HEK293 (cell line): ENCODE data around the gene MLX.

ENCODE experiments used
- CTCF ChIA-PET: fragments of 350-600 bp; formaldehyde crosslinking; extraction: SDS; loops from one replicate; lab custom pipeline; 2021; ENCODE audit warnings: antibody characterized with exemption; lab: Yijun Ruan, JAX
- POLR2A ChIA-PET: fragments of 300-600 bp; formaldehyde crosslinking; extraction: SDS; loops from one replicate; lab custom pipeline; 2020; ENCODE audit warnings: antibody characterized with exemption, inconsistent platforms; lab: Yijun Ruan, JAX
- H3K27ac ChIP-seq: fragments of 200-500 bp; sonication (Bioruptor generic); 2 replicates; pipeline ENCODE4 v1.5.1; 2014; ENCODE audit warnings: low read depth, low read length, control low read depth, inconsistent platforms; ENCODE audit errors: extremely low read depth
- H3K36me3 ChIP-seq, 2 experiments: fragments of 200-500 bp in 1 of 2; sonication (Bioruptor generic) in 1 of 2; 1 replicate in 1 of 2; 2 replicates in 1 of 2; pipeline ENCODE4 v1.5.1; 2014 to 2017; ENCODE audit warnings: inconsistent platforms in 2 of 2, low read length in 2 of 2; ENCODE audit not compliant: control insufficient read depth in 2 of 2, insufficient read depth in 1 of 2
- H3K4me1 ChIP-seq: fragments of 200-500 bp; sonication (Bioruptor generic); 2 replicates; pipeline ENCODE4 v1.5.1; 2014; ENCODE audit warnings: mild to moderate bottlenecking, low read length, inconsistent platforms; ENCODE audit not compliant: control insufficient read depth, insufficient read depth
- H3K4me3 ChIP-seq: 2 replicates; pipeline ENCODE4 v1.5.1; 2011; ENCODE audit warnings: low read depth, mild to moderate bottlenecking, control low read depth, low read length, moderate library complexity
- H3K9me3 ChIP-seq: fragments of 200-500 bp; sonication (Bioruptor generic); 2 replicates; pipeline ENCODE4 v1.5.1; 2014; ENCODE audit warnings: low read depth, low read length, inconsistent platforms; ENCODE audit not compliant: control insufficient read depth, insufficient read depth
- KLF1 ChIP-seq: fragments of 450-650 bp; formaldehyde crosslinking; IDR thresholded peaks from 2 replicates; pipeline ENCODE4 v1.5.1; 2016; ENCODE audit warnings: missing biosample characterization, missing genetic modification characterization
- KLF16 ChIP-seq: fragments of 450-650 bp; formaldehyde crosslinking; IDR thresholded peaks from 2 replicates; pipeline ENCODE4 v1.5.1; 2017; ENCODE audit warnings: missing biosample characterization, missing genetic modification characterization
- OVOL3 ChIP-seq: fragments of 450-650 bp; formaldehyde crosslinking; IDR thresholded peaks from 2 replicates; pipeline ENCODE4 v1.5.1; 2016; ENCODE audit warnings: missing biosample characterization, missing genetic modification characterization
- PRDM10 ChIP-seq: fragments of 450-650 bp; formaldehyde crosslinking; IDR thresholded peaks from 2 replicates; pipeline ENCODE4 v1.5.1; 2016; ENCODE audit warnings: missing biosample characterization, missing genetic modification characterization
- SALL2 ChIP-seq: fragments of 450-650 bp; formaldehyde crosslinking; IDR thresholded peaks from 2 replicates; pipeline ENCODE4 v1.5.0; 2017; ENCODE audit warnings: missing biosample characterization, mild to moderate bottlenecking, missing genetic modification characterization, borderline replicate concordance
- TCF7L2 ChIP-seq: IDR thresholded peaks from 2 replicates; pipeline ENCODE4 v1.6.1; 2011; ENCODE audit warnings: low read depth, mild to moderate bottlenecking, inconsistent platforms, low read length, moderate library complexity, borderline replicate concordance
- ZBTB10 ChIP-seq: fragments of 450-650 bp; formaldehyde crosslinking; IDR thresholded peaks from 2 replicates; pipeline ENCODE4 v1.5.1; 2016; ENCODE audit warnings: missing biosample characterization, missing genetic modification characterization
- ZBTB17 ChIP-seq: fragments of 450-650 bp; formaldehyde crosslinking; IDR thresholded peaks from 2 replicates; pipeline ENCODE4 v1.5.1; 2016; ENCODE audit warnings: missing biosample characterization, missing genetic modification characterization
- ZNF112 ChIP-seq: fragments of 450-650 bp; formaldehyde crosslinking; IDR thresholded peaks from 2 replicates; pipeline ENCODE4 v1.5.0; 2017; ENCODE audit warnings: missing biosample characterization, missing genetic modification characterization
- ZNF140 ChIP-seq: fragments of 450-650 bp; formaldehyde crosslinking; IDR thresholded peaks from 2 replicates; pipeline ENCODE4 v1.5.1; 2016; ENCODE audit warnings: missing biosample characterization, missing genetic modification characterization
- ZNF221 ChIP-seq: fragments of 450-650 bp; formaldehyde crosslinking; IDR thresholded peaks from 2 replicates; pipeline ENCODE4 v1.5.1; 2017; ENCODE audit warnings: missing biosample characterization, missing genetic modification characterization, borderline replicate concordance
- ZNF24 ChIP-seq: fragments of 450-650 bp; formaldehyde crosslinking; IDR thresholded peaks from 2 replicates; pipeline ENCODE4 v1.5.1; 2016; ENCODE audit warnings: missing biosample characterization, missing genetic modification characterization
- ZNF394 ChIP-seq: fragments of 450-650 bp; formaldehyde crosslinking; IDR thresholded peaks from 2 replicates; pipeline ENCODE4 v1.5.1; 2016; ENCODE audit warnings: missing biosample characterization, missing genetic modification characterization, mild to moderate bottlenecking, moderate library complexity, borderline replicate concordance
- ZNF426 ChIP-seq: fragments of 450-650 bp; formaldehyde crosslinking; IDR thresholded peaks from 2 replicates; pipeline ENCODE4 v1.5.1; 2017; ENCODE audit warnings: missing biosample characterization, missing genetic modification characterization, mild to moderate bottlenecking, inconsistent platforms, moderate library complexity
- ZNF560 ChIP-seq: fragments of 450-650 bp; formaldehyde crosslinking; IDR thresholded peaks from 2 replicates; pipeline ENCODE4 v1.5.1; 2017; ENCODE audit warnings: missing biosample characterization, missing genetic modification characterization, borderline replicate concordance
- ZNF585B ChIP-seq: fragments of 450-650 bp; formaldehyde crosslinking; IDR thresholded peaks from 2 replicates; pipeline ENCODE4 v1.5.1; 2016; ENCODE audit warnings: missing biosample characterization, missing genetic modification characterization
- ZNF837 ChIP-seq: fragments of 450-650 bp; formaldehyde crosslinking; IDR thresholded peaks from 2 replicates; pipeline ENCODE4 v1.5.1; 2016; ENCODE audit warnings: missing biosample characterization, missing genetic modification characterization
- ZSCAN4 ChIP-seq: fragments of 450-650 bp; formaldehyde crosslinking; IDR thresholded peaks from 2 replicates; pipeline ENCODE4 v1.5.1; 2017; ENCODE audit warnings: missing biosample characterization, missing genetic modification characterization

Gene MLX

GRCh38 chr17:42537156-42537805 is 29.6 kb upstream of the MLX start:
- H3K4me3 ChIP-seq = peak overlapping the region; percentile 44
- no peaks in the 10 kb centered on the region for H3K9me3 ChIP-seq
- peak overlapping the region; percentile 98 for H3K27ac ChIP-seq
- TF ChIP-seq ZNF837 (tag by site-specific recombination) (0 out of 2 replicates have a peak, but pooled peaks have one; percentile 41), ZNF394 (tag by site-specific recombination) (0 out of 2 replicates have a peak, but pooled peaks have one; percentile 8), PRDM10 (tag by site-specific recombination) (no peak)
- ChIA-PET CTCF (interaction anchor here (0.6 to 4.1 kb wide), 6 partner anchors 10 to 131 kb away, joined by 3 to 19 read pairs (median 6); partner anchors contain the start of gene PSMC3IP), POLR2A (interaction anchor here (1.1 to 2.7 kb wide), 10 partner anchors 10 to 236 kb away, joined by 3 to 20 read pairs (median 6); partner anchors contain the start of genes CAVIN1, PSMC3IP, RETREG3 and TUBG1)
- H3K4me1 ChIP-seq = peaks cover 10% of the 10 kb centered on the region
- H3K36me3 ChIP-seq = peaks cover 13 to 35% of the 10 kb centered on the region in 2 experiments; a peak in 2 of 3 replicates

- Histone ChIP-seq H3K4me3 (no peak overlapping the region), H3K4me1 (peaks cover 10% of the 10 kb centered on the region), H3K27ac (no peak overlapping the region), H3K9me3 (no peaks in the 10 kb centered on the region), H3K36me3 (peaks cover 17 to 41% of the 10 kb centered on the region in 2 experiments; a peak in 2 of 3 replicates)
- ChIA-PET POLR2A (interaction anchor here (1.3 to 2.7 kb wide), 2 partner anchors 10 to 18 kb away, joined by 3 to 20 read pairs; no protein-coding TSS in a partner anchor), CTCF (interaction anchor here (0.6 to 4.1 kb wide), 5 partner anchors 9 to 695 kb away, joined by 3 to 19 read pairs (median 4); no protein-coding TSS in a partner anchor)
- TF ChIP-seq ZSCAN4 (tag by site-specific recombination) = no peak
- 0 out of 2 replicates have a peak, but pooled peaks have one; percentile 23 for TF ChIP-seq ZNF24 (tag by site-specific recombination)
- TF ChIP-seq, all 188 proteins: peak for 1
Observed at GRCh38 chr17:42537826-42538451, 29.0 kb upstream of the MLX start.

- Histone ChIP-seq H3K36me3 (peaks cover 17 to 47% of the 10 kb centered on the region in 2 experiments; a peak in 2 of 3 replicates), H3K4me3 (no peak overlapping the region), H3K4me1 (peaks cover 10% of the 10 kb centered on the region), H3K27ac (no peak overlapping the region), H3K9me3 (no peaks in the 10 kb centered on the region)
- POLR2A ChIA-PET = interaction anchor here (1.3 kb wide), 1 partner anchor 19 kb away, joined by 3 read pairs; no protein-coding TSS in a partner anchor
- TF ChIP-seq ZNF221 (tag by site-specific recombination) (no peak), ZNF140 (tag by site-specific recombination) (no peak), SALL2 (tag by site-specific recombination) (no peak), TCF7L2 (no peak), ZBTB17 (tag by site-specific recombination) (no peak), ZNF112 (tag by site-specific recombination) (no peak), OVOL3 (tag by site-specific recombination) (no peak), ZBTB10 (no peak), ZNF426 (tag by site-specific recombination) (no peak), KLF16 (tag by site-specific recombination) (no peak), ZNF560 (tag by site-specific recombination) (no peak), KLF1 (tag by site-specific recombination) (no peak), ZNF585B (tag by site-specific recombination) (no peak)
- CTCF ChIA-PET = interaction anchor here (0.6 to 1.0 kb wide), 4 partner anchors 9 to 695 kb away, joined by 3 to 4 read pairs (median 4); no protein-coding TSS in a partner anchor
Observed at GRCh38 chr17:42538482-42538881, 28.4 kb upstream of the MLX start.
